Measurements from ENCODE around the gene DNER. TPM values are rescaled to one million over a fixed set of nuclear protein-coding genes. Genes with fewer than 3 reads are reported as not detected.

Gene DNER
- total RNA-seq, 2 donors from 2014 or later = 17.6 to 28.4 TPM

- TF ChIP-seq CTCF (IDR thresholded peaks at IDR 0.05) = no peak
- H3K27me3 ChIP-seq = no peaks in the 10 kb centered on the region
- peak overlapping the region; percentile 81 to 84 for H3K27ac ChIP-seq
- H3K36me3 ChIP-seq = no peaks in the 10 kb centered on the region
- peak; percentile 76 for DNase-seq (ENCODE audit: low spot score)
- H3K9me3 ChIP-seq = no peaks in the 10 kb centered on the region
- H3K4me1 ChIP-seq = peaks cover 0 to 30% of the 10 kb centered on the region in 2 donors
- H3K4me3 ChIP-seq = peak overlapping the region in 1 of 2 donors; percentile 3
Observed at GRCh38 chr2:229445501-229446211, 268.7 kb downstream of the DNER start.

- H3K4me3 ChIP-seq = no peak overlapping the region
- no peaks in the 10 kb centered on the region for H3K27me3 ChIP-seq
- no peaks in the 10 kb centered on the region for H3K36me3 ChIP-seq
- peak; percentile 91 for DNase-seq (ENCODE audit: low spot score)
- H3K9me3 ChIP-seq = no peaks in the 10 kb centered on the region
- peak overlapping the region; percentile 81 to 84 for H3K27ac ChIP-seq
- no peak for TF ChIP-seq CTCF (IDR thresholded peaks at IDR 0.05)
- peaks cover 0 to 30% of the 10 kb centered on the region in 2 donors for H3K4me1 ChIP-seq
Observed at GRCh38 chr2:229445019-229445418, 269.3 kb downstream of the DNER start.

- no peaks in the 10 kb centered on the region for H3K9me3 ChIP-seq
- DNase-seq (ENCODE audit: low spot score) = no peak
- no peak overlapping the region for H3K4me3 ChIP-seq
- no peak for TF ChIP-seq CTCF (IDR thresholded peaks at IDR 0.05)
- H3K27ac ChIP-seq = peak overlapping the region; percentile 81 to 84
- H3K4me1 ChIP-seq = peaks cover 0 to 30% of the 10 kb centered on the region in 2 donors
- H3K36me3 ChIP-seq = no peaks in the 10 kb centered on the region
- H3K27me3 ChIP-seq = no peaks in the 10 kb centered on the region
Observed at GRCh38 chr2:229443546-229444268, 270.6 kb downstream of the DNER start.

- Histone ChIP-seq H3K4me3 (no peak overlapping the region), H3K27me3 (no peaks in the 10 kb centered on the region), H3K27ac (no peak overlapping the region), H3K9me3 (no peaks in the 10 kb centered on the region), H3K4me1 (peaks cover 0 to 30% of the 10 kb centered on the region in 2 donors), H3K36me3 (no peaks in the 10 kb centered on the region)
- TF ChIP-seq CTCF (IDR thresholded peaks at IDR 0.05) = no peak
- no peak for DNase-seq (ENCODE audit: low spot score)
Observed at GRCh38 chr2:229443141-229443540, 271.2 kb downstream of the DNER start.

GRCh38 chr2:229438430-229439159 is 275.8 kb downstream of the DNER start:
- H3K4me3 ChIP-seq = no peak overlapping the region
- H3K9me3 ChIP-seq = no peaks in the 10 kb centered on the region
- no peak for DNase-seq (ENCODE audit: low spot score)
- no peak for TF ChIP-seq CTCF (IDR thresholded peaks at IDR 0.05)
- H3K27me3 ChIP-seq = no peaks in the 10 kb centered on the region
- no peaks in the 10 kb centered on the region for H3K36me3 ChIP-seq
- H3K27ac ChIP-seq = no peak overlapping the region
- H3K4me1 ChIP-seq = no peaks in the 10 kb centered on the region

All from right atrium auricular region (tissue), 2 donors.